ENCODE data around the gene ATXN7L3B.

The ATXN7L3B gene, protein sequence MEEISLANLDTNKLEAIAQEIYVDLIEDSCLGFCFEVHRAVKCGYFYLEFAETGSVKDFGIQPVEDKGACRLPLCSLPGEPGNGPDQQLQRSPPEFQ

DNA sequence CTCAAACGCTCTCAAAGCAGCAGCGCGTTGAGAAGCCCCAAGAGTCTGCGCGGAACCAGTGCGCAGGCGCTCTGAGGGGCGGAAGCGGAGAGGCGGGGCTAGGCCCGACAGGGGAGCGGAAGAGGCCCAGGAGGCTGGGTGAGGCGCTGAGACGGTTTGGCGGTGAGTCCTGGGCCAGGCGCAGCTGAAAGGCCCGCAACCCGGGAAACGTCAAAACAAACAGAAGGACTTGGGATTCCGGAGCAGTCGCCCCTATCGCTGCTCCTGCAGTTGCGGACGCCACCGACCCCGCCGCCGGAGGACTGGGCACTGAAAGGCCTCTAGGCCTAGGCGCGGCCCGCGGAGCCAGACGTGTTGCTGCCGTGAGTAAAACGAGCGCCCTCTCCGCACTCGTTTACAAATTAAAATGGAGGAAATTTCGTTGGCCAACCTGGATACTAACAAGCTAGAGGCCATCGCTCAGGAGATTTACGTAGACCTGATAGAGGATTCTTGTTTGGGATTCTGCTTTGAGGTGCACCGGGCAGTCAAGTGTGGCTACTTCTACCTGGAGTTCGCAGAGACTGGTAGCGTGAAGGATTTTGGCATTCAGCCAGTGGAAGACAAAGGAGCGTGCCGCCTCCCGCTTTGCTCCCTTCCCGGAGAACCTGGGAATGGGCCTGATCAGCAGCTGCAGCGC lies at the start of gene ATXN7L3B:
ATXN7L3B (plus strand) TSS at position 129 of the 679 bp plus-strand sequence; CDS start at position 407, 278 bp downstream.
- H3K4me3 ChIP-seq (ENCODE audit: insufficient read depth, low read length, poor library complexity, severe bottlenecking): peak within 1 kb of the TSS; percentile 88
- peaks cover 5% of the 10 kb centered on the region; the same call in 1 of the 2 replicates for H3K9me3 ChIP-seq (ENCODE audit: insufficient read depth, low read length)
- peaks cover 52% of the 10 kb centered on the region for H3K79me2 ChIP-seq (ENCODE audit: insufficient read depth, low read length)
- H3K36me3 ChIP-seq (ENCODE audit: low read length): peaks cover 17% of the 10 kb centered on the region
- H3K27ac ChIP-seq (ENCODE audit: low read depth, low read length): peak within 1 kb of the TSS; percentile 95
- peaks cover 18% of the 10 kb centered on the region for H3F3A ChIP-seq (ENCODE audit: insufficient read depth)
- H4K20me1 ChIP-seq (ENCODE audit: low read depth, low read length): peaks cover 42% of the 10 kb centered on the region
- H2AFZ ChIP-seq (ENCODE audit: low read depth, low read length, severe bottlenecking): peak within 1 kb of the TSS; percentile 39
- H3K4me2 ChIP-seq (ENCODE audit: low read depth, low read length, poor library complexity, severe bottlenecking): peak within 1 kb of the TSS; percentile 84
- peak within 1 kb of the TSS; percentile 87 for H3K9ac ChIP-seq (ENCODE audit: low read length)
- no peaks in the 10 kb centered on the region for H3K27me3 ChIP-seq (ENCODE audit: low read length)
- H3K9me2 ChIP-seq (replicated peaks; ENCODE audit: insufficient read depth, low read length): no peaks in the 10 kb centered on the region
- no peak for TF ChIP-seq EZH2phosphoT487 (conservative IDR thresholded peaks at IDR 0.05; ENCODE audit: low read length)
- TF ChIP-seq, protein P1, sequence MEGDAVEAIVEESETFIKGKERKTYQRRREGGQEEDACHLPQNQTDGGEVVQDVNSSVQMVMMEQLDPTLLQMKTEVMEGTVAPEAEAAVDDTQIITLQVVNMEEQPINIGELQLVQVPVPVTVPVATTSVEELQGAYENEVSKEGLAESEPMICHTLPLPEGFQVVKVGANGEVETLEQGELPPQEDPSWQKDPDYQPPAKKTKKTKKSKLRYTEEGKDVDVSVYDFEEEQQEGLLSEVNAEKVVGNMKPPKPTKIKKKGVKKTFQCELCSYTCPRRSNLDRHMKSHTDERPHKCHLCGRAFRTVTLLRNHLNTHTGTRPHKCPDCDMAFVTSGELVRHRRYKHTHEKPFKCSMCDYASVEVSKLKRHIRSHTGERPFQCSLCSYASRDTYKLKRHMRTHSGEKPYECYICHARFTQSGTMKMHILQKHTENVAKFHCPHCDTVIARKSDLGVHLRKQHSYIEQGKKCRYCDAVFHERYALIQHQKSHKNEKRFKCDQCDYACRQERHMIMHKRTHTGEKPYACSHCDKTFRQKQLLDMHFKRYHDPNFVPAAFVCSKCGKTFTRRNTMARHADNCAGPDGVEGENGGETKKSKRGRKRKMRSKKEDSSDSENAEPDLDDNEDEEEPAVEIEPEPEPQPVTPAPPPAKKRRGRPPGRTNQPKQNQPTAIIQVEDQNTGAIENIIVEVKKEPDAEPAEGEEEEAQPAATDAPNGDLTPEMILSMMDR (IDR thresholded peaks at IDR 0.05; ENCODE audit: insufficient read depth, low read length, poor library complexity, severe bottlenecking): no peak

DNA sequence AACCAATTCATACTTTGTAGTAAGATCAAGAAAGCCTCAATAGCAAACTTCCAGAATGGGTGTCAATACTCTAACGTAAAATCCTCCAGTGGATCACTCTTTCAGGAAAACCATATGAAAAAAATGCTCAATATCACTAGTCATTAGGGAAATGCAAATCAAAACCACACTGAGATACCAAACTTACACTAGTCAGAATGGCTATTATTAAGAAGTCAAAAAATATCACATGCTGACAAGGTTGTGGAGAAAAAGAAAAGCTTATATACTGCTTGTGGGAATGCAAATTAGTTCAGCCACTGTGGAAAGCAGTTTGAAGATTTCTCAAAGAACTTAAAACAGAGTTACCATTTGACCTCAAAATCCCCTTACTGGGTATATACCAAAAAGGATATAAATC lies 49.5 kb upstream of the ATXN7L3B start:
- H2AFZ ChIP-seq (ENCODE audit: low read depth, low read length, severe bottlenecking): no peak overlapping the region
- H3F3A ChIP-seq (ENCODE audit: insufficient read depth): no peaks in the 10 kb centered on the region
- H3K4me3 ChIP-seq (ENCODE audit: insufficient read depth, low read length, poor library complexity, severe bottlenecking): no peak overlapping the region
- no peak overlapping the region for H3K9ac ChIP-seq (ENCODE audit: low read length)
- H3K27ac ChIP-seq (ENCODE audit: low read depth, low read length): no peak overlapping the region
- TF ChIP-seq EZH2phosphoT487 (conservative IDR thresholded peaks at IDR 0.05; ENCODE audit: low read length): no peak
- TF ChIP-seq, protein P1 (IDR thresholded peaks at IDR 0.05; ENCODE audit: insufficient read depth, low read length, poor library complexity, severe bottlenecking): no peak
- H3K9me2 ChIP-seq (replicated peaks; ENCODE audit: insufficient read depth, low read length): no peaks in the 10 kb centered on the region
- no peaks in the 10 kb centered on the region for H4K20me1 ChIP-seq (ENCODE audit: low read depth, low read length)
- H3K79me2 ChIP-seq (ENCODE audit: insufficient read depth, low read length): no peaks in the 10 kb centered on the region
- no peaks in the 10 kb centered on the region for H3K9me3 ChIP-seq (ENCODE audit: insufficient read depth, low read length)
- no peaks in the 10 kb centered on the region for H3K27me3 ChIP-seq (ENCODE audit: low read length)
- H3K36me3 ChIP-seq (ENCODE audit: low read length): no peaks in the 10 kb centered on the region
- H3K4me2 ChIP-seq (ENCODE audit: low read depth, low read length, poor library complexity, severe bottlenecking): no peak overlapping the region

DNA sequence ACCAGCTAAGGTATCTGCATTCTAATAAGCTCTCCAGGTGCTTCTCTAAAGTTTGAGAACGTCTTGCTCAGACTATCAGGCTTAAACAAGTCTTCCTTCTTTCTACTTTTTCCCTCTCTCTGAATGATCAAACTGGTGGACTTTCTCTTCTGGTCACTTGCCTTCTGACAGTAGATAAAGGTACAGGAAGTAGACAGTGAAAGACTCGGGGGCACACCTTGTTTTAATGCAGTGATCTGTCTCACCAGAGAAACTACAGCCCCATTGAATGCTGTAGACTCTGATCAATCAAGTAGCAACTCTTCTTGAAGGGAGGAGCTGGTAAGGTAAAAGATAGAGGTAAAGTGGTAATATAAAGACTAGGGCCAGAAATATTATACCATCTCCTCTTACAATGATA lies 48.1 kb upstream of the ATXN7L3B start:
- Histone ChIP-seq H3K27me3 (ENCODE audit: low read length) (no peaks in the 10 kb centered on the region), H3K79me2 (ENCODE audit: insufficient read depth, low read length) (no peaks in the 10 kb centered on the region), H3K4me3 (ENCODE audit: insufficient read depth, low read length, poor library complexity, severe bottlenecking) (no peak overlapping the region), H3K9me3 (ENCODE audit: insufficient read depth, low read length) (no peaks in the 10 kb centered on the region), H3K9ac (ENCODE audit: low read length) (no peak overlapping the region), H2AFZ (ENCODE audit: low read depth, low read length, severe bottlenecking) (no peak overlapping the region), H3K27ac (ENCODE audit: low read depth, low read length) (no peak overlapping the region), H3K9me2 (replicated peaks; ENCODE audit: insufficient read depth, low read length) (no peaks in the 10 kb centered on the region), H3K36me3 (ENCODE audit: low read length) (no peaks in the 10 kb centered on the region), H4K20me1 (ENCODE audit: low read depth, low read length) (no peaks in the 10 kb centered on the region), H3F3A (ENCODE audit: insufficient read depth) (no peaks in the 10 kb centered on the region), H3K4me2 (ENCODE audit: low read depth, low read length, poor library complexity, severe bottlenecking) (no peak overlapping the region)
- TF ChIP-seq, protein P1 (IDR thresholded peaks at IDR 0.05; ENCODE audit: insufficient read depth, low read length, poor library complexity, severe bottlenecking): no peak
- TF ChIP-seq EZH2phosphoT487 (conservative IDR thresholded peaks at IDR 0.05; ENCODE audit: low read length): no peak

Data from SU-DHL-6 (cell line).